Measurements from ENCODE around the gene PHKA2.

The PHKA2 gene

GRCh38 chrX:18896680-18897544 lies 87.0 kb downstream of the PHKA2 start:
- no peaks in the 10 kb centered on the region for H3K4me1 ChIP-seq
- H3K9me3 ChIP-seq (ENCODE audit: control insufficient read depth, low read length) = no peaks in the 10 kb centered on the region
- no peak overlapping the region for H3K27ac ChIP-seq
- no peaks in the 10 kb centered on the region for H3K27me3 ChIP-seq (ENCODE audit: control insufficient read depth, insufficient read depth, low read length)
- H3K4me3 ChIP-seq (ENCODE audit: low read depth, low read length) = no peak overlapping the region
- H2AFZ ChIP-seq = no peak overlapping the region
- H3K9ac ChIP-seq = no peak overlapping the region
- no peaks in the 10 kb centered on the region for H3K36me3 ChIP-seq (ENCODE audit: control insufficient read depth, insufficient read depth, low read length)
- TF ChIP-seq CTCF (IDR thresholded peaks at IDR 0.05) = no peak
- no peaks in the 10 kb centered on the region for H3K79me2 ChIP-seq
- no peak overlapping the region for H3K4me2 ChIP-seq (ENCODE audit: low read length)

DNA sequence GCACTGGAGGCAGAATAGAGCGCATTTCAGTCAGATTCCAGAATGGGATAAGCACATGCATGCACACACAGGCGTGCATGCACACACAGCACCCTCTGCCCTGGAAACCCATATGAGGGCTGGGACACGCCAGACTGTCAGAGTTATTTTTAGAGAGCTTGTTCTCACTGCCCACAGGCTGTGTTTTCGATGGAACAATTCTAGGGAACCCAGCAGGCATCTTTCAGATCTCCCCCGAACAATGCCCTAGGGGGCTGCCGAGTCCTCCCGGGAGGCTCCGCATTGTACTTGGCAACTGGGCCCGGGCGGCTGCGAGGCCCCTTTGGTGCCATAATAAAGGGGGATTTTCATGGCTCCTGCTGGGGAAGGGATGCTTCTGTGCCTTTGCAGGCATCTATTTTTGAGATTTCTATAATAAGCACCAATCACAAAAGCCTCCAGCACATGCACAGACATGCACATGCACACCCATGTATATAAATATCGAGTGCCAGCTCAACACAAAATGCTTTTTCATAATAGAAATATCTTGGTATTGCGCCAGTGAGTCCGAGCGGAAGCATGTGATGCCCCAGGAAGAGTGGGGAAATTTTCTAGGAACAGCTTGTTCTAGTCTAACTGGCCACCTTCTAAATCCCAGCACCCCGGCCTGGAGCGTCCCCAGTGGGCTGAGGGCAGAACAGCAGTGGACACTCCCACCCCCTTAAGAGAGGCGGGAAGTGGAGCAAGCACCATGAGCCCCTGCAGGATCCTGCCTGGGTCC lies 88.5 kb downstream of the PHKA2 start:
- Histone ChIP-seq H3K36me3 (ENCODE audit: control insufficient read depth, insufficient read depth, low read length) (no peaks in the 10 kb centered on the region), H3K27ac (no peak overlapping the region)
- TF ChIP-seq CTCF (IDR thresholded peaks at IDR 0.05) = no peak

DNA sequence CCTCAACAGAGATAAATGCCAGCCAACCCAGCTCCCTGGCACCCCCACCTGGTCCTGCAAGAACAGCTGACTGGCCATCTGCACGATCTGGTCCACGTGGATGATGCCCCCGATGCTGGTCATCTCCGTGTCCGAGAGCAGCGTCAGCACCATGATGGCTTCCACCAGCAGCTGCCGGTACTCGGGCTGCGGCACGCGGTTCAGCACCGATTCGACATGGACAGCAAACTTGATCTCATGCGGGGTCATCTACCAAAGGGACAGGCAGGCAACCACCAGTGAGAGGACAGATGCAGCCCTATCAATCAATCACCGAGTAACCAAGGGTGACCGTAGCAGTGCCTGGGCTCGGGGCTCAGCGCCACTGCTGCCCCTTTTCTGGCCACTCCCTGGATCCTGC lies 89.8 kb downstream of the PHKA2 start:
- Histone ChIP-seq H3K4me1 (no peaks in the 10 kb centered on the region), H3K4me2 (ENCODE audit: low read length) (no peak overlapping the region), H3K27ac (no peak overlapping the region), H3K9ac (no peak overlapping the region), H2AFZ (no peak overlapping the region), H3K79me2 (no peaks in the 10 kb centered on the region), H3K27me3 (ENCODE audit: control insufficient read depth, insufficient read depth, low read length) (no peaks in the 10 kb centered on the region), H3K4me3 (ENCODE audit: low read depth, low read length) (no peak overlapping the region), H3K36me3 (ENCODE audit: control insufficient read depth, insufficient read depth, low read length) (no peaks in the 10 kb centered on the region), H3K9me3 (ENCODE audit: control insufficient read depth, low read length) (no peaks in the 10 kb centered on the region)
- no peak for TF ChIP-seq CTCF (IDR thresholded peaks at IDR 0.05)

More for the DNA sequence above, 88.5 kb downstream of the PHKA2 start:
- H3K27me3 ChIP-seq (ENCODE audit: control insufficient read depth, insufficient read depth, low read length) = no peaks in the 10 kb centered on the region
- H3K9ac ChIP-seq = no peak overlapping the region
- no peaks in the 10 kb centered on the region for H3K79me2 ChIP-seq
- H3K4me1 ChIP-seq = no peaks in the 10 kb centered on the region
- H3K4me2 ChIP-seq (ENCODE audit: low read length) = no peak overlapping the region
- H3K4me3 ChIP-seq (ENCODE audit: low read depth, low read length) = no peak overlapping the region
- no peaks in the 10 kb centered on the region for H3K9me3 ChIP-seq (ENCODE audit: control insufficient read depth, low read length)
- H2AFZ ChIP-seq = no peak overlapping the region

DNA sequence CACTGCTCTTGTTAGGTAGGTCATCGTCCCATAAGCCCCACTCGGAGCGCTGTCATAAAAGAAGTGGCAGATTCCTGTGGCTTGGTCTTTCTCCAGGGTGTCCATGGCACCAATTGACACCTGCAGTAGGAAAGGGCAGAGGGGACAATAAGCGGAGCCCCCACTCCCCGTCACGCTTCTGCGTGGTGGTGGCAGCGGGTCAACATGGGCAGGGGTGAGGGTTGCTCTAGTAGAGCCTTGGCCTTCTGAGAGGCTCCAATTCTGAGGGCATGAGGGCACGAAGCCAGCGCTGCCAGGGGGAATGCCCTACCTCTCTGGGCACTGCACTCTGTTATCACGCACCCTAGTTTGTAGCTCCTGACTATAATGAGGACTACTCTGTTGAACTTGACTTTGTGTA lies 90.4 kb downstream of the PHKA2 start:
- no peak overlapping the region for H3K27ac ChIP-seq
- no peak overlapping the region for H3K4me2 ChIP-seq (ENCODE audit: low read length)
- no peaks in the 10 kb centered on the region for H3K36me3 ChIP-seq (ENCODE audit: control insufficient read depth, insufficient read depth, low read length)
- no peaks in the 10 kb centered on the region for H3K9me3 ChIP-seq (ENCODE audit: control insufficient read depth, low read length)
- no peak for TF ChIP-seq CTCF (IDR thresholded peaks at IDR 0.05)
- no peaks in the 10 kb centered on the region for H3K27me3 ChIP-seq (ENCODE audit: control insufficient read depth, insufficient read depth, low read length)
- no peak overlapping the region for H3K4me3 ChIP-seq (ENCODE audit: low read depth, low read length)
- H3K9ac ChIP-seq = no peak overlapping the region
- H3K4me1 ChIP-seq = no peaks in the 10 kb centered on the region
- no peaks in the 10 kb centered on the region for H3K79me2 ChIP-seq
- H2AFZ ChIP-seq = no peak overlapping the region
